Daoy (cell line): ENCODE results near the gene ZNF454. TPM values are rescaled to one million over a fixed set of nuclear protein-coding genes. Genes with fewer than 3 reads are reported as not detected.

Experiments used
- DNase-seq: peaks from one replicate; pipeline ENCODE4 v3.0.0-alpha.2; 2015; ENCODE audit warnings: low read depth
- total RNA-seq: library from RNA; depleted of rRNA; stranded (reverse); fragments of >200 nt; shearing (Covaris generic); gene quantifications from 2 replicates; pipeline ENCODE4 v1.2.3, GENCODE V29; 2014; rRNA removed

ZNF454 gene
- 1.0 and 2.6 TPM in 2 replicates for total RNA-seq

DNA sequence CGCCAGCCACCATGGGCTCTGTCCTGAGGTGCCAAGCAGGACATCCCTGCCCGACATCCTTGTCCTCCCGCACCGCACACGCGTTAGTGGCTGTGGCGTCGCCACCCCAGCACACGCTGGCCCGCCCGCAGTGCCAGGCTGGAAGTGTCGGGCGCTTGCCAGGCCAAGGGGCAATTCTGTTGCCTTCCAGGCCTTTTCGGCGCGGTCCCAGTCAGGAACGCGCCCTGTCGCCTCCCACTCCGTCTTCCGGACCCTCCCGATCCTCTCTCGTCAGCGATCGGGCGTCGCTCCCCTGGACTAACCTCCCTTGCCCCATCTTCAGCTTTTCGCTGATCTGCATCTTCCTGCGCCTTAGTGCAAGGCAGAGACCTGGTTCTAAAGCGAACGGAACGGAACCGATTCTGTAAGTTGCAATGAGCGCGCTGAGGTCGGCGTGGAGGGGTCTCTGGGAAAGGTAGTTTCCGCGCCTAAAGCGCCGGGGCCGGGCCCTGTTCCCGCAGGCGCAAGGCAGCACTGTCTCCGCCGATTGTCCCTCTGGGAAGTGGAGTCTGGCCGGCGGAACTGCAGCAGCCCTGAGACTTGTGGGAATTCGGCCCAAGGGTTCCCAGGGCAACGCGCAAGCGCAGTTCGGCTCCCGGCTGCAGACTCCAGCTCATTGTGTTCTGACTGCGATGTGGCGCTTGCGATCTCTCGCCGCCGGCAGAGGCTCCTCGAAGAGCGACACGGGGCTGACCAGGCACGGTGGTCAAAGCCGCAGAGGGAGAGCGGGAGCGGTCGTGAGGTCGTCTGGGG, at the start of gene ZNF454:
Gene ZNF454 (plus strand): TSS at position 630 of the 792 bp plus-strand sequence. CDS start 1,594 bp downstream, outside the sequence.
- peak; percentile 95 for DNase-seq

DNA sequence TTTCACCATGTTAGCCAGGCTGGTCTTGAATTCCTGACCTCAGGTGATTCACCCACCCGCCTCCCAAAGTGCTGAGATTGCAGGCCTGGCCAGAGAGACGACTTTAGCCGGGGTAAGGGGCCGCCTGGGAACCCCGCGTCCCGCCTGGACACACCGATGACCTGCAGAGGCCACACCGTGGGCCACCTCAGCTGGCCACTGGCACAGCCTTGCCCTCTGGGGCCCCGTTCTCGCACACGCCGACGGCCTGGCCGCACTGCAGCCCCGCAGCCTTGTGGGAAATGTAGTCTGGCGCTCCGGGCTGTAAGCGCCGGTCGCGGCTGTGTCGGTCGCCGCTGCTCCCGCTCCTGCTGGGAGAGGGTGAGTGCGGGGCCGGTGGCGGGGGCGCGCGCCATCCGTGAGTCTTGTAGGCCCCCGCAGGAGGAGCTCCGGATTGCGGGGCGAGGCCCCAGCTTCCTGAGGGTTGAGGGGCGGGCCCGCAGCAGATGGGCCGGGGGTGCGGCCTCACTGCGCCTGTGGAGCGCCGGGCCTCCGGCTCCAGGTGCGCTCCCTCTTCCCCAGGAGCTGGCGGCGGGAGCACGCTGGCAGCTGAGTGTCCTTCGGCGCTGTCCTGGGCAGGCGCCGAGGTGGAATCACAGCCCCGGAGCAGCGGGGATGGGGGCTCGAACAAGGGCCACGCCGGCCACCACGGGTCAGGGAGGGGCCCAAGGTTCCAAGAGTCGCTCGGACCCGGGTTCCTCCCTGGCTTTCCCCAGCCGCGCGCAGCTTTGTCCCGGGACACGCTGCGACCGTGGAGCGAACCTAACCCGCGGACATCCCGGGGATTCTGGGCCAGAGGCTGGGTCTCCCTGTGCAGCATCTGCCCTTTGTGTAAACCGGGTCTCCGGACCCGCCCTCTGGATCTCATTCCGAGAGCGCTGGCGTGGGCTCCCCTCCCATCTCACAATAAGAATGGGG, 45.1 kb upstream of the ZNF454 start, which contains the start of gene ZFP2:
Gene ZFP2 (plus strand): TSS at position 299 of the 957 bp plus-strand sequence. CDS start 35,401 bp downstream, outside the sequence.
- peak; percentile 77 for DNase-seq

DNA sequence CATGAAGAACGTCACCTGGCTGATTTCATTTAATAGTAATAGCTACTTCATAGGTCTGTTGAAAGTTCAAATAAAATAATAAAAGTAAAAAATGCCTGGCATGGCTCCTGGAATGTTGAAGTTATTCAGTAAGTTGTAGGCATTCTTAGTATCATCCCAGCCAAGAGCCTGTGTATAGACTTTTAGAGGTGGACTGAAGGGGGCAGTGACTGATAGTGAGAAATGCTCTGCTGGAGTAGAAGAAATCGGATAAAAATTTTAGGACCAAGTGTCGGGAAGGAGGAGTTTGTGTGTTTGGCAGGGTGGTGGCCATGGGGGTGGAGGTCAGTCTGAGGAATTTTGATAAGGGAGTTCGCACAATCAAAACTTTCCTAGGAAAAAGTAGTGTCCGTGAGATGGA, 41.7 kb upstream of the ZNF454 start:
- DNase-seq = no peak

DNA sequence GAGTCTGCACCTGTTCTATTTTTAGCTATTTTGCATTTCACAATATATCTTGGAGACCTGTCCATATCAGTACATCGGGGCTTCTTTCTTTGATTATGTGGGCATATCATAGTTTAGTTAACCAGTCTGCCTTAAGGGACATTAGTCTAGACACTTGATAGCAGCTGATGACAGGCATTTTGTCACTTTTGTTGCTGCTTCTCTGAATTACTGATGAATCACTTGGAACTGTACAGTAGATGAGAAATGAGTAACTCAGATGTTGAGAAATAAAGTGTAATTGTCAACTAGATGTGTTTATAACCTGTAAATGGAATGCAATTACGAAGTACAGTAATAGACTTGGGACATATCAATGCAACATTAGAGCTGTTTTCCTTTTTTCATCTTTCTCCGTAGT, 38.1 kb upstream of the ZNF454 start:
- DNase-seq = no peak

DNA sequence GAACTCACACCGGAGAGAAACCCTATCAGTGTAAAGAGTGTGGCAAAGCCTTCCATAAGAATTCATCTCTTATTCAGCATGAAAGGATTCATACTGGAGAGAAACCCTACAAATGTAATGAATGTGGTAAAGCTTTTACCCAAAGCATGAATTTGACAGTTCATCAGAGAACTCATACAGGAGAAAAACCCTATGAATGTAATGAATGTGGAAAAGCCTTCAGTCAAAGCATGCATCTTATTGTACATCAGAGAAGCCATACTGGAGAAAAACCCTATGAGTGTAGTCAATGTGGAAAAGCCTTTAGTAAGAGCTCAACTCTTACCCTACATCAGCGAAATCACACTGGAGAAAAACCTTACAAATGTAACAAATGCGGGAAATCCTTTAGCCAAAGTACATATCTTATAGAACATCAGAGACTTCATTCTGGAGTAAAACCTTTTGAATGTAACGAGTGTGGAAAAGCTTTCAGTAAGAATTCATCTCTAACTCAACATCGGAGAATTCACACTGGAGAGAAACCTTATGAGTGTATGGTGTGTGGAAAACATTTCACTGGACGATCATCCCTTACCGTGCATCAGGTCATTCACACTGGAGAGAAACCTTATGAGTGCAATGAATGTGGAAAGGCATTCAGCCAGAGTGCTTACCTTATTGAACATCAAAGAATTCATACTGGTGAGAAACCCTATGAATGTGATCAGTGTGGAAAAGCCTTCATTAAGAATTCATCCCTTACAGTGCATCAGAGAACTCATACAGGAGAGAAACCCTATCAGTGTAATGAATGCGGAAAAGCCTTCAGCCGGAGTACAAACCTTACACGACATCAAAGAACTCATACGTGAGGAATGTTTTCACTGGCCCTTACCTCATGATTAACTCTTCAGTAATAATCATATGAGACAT, 8.9 kb upstream of the ZNF454 start:
- no peak for DNase-seq

DNA sequence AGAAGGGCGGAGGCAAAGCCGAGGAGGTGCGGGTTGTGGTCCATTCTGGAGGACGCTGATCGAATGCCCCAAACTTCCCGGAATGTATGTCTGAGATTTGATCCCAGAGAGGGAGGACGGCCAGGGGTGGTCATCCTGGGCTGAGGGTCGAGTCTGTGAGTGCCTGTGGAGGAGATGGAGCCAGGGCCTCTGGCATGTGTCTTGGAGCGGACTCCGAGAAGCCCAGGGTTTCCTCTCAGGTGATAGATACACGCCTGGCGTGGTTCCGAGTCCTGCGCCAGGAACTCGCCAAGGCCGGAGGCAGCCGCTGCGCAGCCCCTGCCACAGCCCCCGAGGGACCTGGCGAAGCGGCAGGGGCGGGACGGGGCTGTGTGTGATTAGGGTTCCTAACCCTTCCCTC, 363 bp downstream of the ZNF454 start:
- peak; percentile 25 for DNase-seq

DNA sequence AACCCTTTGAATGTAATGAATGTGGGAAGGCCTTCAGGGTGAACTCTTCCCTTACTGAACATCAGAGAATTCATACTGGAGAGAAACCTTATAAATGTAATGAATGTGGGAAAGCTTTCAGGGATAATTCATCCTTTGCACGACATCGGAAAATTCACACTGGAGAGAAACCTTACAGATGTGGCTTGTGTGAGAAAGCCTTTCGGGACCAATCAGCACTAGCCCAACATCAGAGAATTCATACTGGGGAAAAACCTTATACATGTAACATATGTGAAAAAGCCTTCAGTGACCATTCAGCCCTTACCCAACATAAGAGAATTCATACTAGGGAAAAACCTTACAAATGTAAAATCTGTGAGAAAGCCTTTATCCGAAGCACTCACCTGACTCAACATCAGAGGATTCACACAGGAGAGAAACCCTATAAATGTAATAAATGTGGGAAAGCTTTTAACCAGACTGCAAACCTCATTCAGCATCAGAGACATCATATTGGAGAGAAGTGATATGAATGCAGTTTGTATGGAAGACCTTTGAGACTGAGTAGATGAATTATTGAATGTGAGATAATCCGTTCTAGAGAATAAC, 24.6 kb downstream of the ZNF454 start:
- no peak for DNase-seq

DNA sequence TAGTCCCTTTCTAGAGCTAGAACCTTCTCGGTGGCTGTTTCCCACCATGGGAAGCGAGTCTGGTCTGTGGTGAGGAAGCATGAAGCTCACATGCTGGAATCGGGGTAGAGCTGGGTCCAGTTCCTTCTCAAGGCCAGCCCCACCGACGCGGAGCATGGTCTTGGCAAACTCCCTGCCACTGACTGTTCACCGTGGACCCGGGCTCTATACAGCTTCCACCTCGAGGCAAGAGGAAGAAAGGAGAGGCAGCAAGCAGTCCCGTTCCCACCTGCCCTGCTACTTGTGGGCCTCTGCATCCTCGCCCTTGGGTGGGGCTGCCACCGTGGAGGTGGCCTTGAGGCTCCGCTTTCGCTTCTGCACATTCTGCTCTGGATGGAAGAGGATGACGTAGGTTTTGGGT, 40.4 kb downstream of the ZNF454 start:
- no peak for DNase-seq

DNA sequence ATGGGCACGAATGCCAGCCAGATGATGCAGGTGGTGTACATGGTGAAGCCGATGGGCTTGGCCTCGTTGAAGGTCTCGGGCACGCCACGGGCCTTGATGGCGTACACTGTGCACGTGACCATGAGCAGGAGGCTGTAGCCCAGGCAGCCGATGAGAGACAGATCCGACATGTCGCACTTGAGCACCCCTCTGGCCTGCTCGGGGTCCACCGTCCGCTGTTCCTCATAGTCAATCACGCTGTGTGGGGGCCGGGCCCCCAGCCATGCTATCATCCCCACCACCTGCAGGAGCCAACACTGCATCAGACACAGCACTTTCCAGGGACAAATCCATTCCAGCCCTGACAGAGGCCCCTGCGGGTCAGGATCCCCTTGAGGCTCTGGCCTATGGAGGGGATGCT, 41.9 kb downstream of the ZNF454 start:
- no peak for DNase-seq

DNA sequence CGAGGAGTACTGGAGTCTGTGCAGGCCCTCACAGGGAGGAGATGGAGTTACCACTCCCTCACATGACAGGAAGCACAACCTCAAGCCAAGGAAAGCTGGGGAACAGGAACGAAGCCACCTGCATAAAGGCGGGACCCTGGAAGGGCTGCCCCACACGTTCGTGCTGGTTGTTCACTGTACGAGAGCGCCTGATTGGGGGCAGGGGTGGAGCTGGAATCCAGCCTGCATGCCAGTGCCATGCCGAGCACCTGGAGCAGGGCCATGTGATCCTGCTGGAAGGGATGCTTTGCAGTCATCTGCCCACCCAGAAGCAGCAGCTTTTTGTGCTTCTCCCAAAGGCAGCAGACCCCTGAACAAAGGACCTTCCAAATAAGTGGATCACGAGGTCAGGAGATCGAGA, 42.7 kb downstream of the ZNF454 start:
- DNase-seq = no peak

DNA sequence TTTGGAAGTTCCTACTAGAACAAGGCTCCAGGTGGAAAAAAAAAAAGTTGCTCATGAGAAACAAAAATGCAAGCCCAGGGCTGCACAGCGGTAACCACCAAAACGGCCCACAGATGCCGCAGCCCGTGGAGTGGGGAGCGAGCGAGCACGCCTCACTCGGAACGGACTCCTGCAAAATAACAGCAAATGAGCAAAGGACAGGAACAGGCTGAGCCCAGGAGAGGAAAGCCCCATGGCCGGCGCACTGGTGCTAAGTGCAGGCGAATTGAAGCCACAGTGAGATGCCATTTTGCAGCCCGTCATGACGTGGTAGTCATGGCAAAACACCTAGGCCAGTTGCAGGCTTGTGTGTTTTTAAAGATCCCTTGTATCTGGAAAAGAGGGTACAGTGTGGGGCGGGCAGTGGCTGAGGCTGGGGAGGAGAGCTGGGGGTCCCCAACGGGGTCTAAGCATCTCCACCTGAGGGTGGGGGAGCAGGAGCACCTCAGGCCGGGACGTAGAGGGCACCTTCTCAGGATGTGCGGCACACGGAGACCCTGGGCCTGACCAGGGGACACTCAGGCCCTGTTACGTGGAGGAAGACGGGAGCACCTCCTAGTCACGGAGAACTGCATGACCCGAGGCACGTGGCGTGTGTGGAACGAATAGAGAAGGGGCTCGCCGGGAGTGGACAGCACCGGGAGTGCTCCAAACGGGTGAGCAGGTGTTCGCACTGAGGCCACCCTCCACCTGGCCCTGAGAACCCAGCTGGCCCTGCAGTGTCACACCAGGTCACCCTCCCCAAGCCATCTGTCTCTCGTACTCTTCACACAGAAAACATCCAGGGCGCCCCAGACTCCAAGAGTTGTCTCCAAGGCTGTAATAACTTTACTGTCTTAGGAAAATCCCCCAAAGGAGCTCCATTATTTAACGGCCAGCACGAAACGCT, 43.4 kb downstream of the ZNF454 start:
- DNase-seq = no peak

DNA sequence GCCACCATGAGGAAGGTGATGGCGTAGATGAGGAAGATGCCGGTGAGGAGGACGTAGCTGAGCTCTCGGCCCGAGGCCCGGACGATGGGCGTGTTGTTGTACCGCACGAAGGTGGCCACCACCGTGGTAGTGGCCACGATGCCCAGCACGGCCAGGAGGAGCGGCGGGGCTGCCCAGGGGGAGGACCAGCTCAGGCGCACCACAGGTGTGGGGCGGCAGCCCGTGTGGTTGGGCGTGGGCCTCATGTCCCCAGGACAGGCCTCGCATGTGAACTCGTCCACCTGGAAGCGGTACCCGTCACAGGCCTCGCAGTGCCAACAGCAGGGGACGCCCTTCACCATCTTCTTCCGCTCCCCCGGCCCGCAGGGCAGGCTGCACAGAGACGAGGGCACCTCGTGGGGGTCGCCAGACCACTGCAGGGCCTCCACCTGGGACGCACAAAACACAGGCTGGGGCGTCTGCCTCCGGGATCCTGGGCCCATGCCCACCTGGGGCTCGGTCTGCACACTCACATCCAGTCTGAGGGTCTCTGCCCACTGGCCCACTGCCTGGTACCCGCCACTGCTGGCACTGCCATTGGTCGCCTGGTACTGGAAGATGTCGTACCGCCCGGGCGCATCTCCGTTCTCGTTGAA, 45.4 kb downstream of the ZNF454 start:
- DNase-seq = no peak

DNA sequence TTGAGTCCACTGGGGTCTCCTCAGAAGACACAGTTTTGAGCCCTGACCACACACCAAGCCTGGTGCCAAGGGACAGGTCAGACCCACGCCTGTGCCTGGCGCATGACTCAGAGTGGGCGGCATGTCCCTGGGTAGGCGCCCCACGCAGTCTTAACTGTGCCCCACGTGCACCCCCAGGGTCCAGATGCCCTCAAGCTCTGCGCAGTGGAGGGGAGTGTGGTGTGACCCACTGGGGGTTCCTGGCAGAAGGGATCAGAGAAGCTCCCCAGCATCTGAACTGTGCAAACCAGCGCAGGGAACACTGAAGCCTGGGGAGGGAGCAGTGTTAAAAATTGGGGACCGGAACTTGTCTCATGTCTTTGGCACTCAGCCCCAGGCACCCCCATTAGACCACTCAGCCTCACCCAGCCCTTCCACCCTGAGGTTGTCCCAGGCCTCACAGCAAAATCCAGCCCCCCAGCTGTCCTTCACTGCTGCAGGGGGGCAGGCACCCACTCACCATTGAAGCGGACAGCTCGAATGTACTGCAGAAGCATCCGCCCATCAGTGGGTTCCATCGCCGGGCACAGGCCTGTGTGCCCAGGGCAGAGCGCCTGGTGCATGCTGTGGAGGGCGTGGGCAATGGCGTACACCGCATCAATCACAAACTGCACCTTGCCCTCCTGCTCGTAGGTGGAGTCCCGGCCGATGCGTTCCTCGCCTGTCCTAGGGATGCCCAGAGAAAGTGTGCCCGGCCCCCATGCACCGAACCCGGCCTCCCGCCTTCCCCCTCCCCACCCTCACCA, 47.6 kb downstream of the ZNF454 start:
- no peak for DNase-seq

DNA sequence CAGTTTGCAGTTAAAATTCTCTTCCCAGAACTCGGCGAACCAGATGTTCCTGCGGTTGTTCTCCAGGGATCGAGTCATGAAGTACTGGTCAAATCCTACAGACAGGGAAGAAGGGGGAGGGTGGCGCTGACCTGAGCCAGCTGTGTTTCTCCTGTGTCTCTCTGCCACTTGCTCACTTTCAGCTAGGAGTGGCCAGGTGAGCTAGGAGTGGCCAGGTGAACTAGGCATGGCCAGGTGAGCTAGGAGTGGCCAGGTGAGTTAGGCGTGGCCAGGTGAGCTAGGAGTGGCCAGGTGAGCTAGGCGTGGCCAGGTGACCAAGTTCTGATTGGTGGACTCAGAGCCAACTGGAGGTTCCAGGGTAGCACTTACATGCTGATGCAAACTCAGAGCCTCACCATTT, 48.3 kb downstream of the ZNF454 start:
- DNase-seq = no peak

DNA sequence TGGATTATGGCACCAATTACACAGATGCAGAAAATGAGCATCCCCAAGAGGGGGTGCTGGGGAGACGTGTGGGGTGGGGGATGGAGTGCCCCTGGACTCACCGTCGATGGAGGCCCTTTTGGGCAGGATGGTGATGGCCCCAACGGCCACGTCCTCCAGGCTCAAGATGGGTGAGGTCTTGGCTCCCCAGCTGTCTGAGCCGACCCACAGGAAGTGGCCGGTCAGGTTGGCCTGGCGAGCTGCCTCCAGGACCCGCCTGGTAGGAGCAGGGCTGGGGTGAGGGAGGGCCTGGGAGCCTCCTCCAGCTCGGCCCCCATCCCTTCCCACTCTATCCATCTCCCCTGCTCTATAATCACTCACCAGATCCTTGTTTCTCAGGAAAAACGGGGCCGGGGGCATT, 49.5 kb downstream of the ZNF454 start:
- no peak for DNase-seq

DNA sequence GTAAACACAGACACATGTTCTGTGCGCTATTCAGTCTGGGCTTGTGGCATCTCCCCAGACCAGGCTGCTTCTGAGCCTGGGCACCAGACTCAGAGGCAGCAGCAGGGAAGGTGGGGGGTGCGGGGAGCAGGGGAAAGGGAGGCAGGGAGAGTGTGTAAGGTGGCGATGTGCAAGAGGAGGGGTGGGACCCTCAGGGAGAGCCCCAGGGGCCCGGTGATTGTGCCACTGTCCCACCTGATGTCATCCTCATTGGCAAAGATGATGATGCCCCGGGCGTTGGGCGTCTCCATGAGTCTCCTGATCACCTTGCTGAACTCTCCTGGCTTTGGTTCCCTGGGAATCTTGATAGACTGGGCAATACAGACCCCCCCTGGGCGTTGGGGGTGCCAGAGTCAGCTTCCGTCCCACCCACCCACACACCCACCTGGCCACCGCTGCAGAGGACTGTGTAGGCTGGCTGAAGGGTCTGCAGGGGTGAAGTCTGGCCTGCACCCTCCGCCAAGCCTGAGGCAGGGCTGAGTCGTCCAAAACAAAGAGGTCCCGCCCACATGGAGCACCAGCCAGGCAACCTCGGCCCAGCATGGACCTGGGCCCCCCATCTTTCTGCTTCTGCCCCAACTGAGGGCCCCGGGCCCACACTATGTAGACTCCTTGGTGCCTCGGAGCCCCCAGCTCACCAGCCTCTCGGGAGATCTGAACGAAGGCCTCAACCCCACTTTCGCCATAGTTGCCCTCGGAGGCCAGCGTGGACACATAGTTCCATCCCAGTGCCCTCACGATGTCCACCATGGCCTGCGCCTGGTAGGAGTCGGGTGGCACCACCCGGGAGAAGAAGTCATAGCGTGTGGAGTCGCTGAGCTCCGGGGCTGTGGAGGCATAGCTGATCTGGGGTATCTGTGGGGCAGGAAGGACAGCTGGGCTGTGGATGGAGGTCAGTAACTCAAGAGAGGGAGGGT, 50.5 kb downstream of the ZNF454 start:
- no peak for DNase-seq

DNA sequence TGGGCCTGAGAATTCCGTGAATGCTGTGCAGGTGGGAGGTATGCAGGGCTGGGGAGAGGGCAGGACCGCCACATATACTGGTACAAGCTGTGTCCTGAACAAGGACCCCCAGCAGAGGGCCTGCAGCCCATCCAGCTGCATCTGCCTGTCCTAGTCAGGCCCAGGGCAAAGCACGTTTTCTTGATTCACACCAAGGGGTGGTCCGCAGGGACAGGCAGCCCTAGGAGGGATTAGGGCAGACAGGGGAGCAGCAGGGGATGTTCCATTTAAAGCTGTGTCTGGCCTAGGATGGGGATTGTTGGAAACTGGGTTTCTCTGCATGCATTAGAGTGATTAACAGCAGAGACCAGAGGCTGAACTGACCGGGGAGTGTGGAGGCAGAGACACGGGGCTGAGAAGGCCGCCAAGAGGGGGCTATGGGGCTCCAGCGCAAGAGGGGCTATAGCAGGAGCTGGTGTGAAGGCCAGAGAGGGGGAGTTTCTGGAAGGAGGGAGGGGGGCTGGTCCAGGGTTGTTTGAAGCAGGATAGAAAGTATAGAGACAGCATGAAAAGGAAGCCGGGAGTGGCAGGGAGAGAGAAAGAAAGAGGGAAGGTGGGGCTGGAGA, 51.4 kb downstream of the ZNF454 start:
- no peak for DNase-seq
